B cell (primary cell): ENCODE results near the gene ZNF560. TPM values are rescaled to one million over a fixed set of nuclear protein-coding genes. Genes with fewer than 3 reads are reported as not detected.

ENCODE experiments used
- ATAC-seq: fragments of 200-7000 bp; cut with Tn5 transposase; one replicate; pipeline ENCODE4 v1.10.0; 2021; ENCODE audit warnings: low read depth, mild to moderate bottlenecking, moderate number of reproducible peaks, moderate library complexity
- CTCF ChIA-PET: fragments of 350-600 bp; sonication (Branson Sonifier 250); formaldehyde crosslinking; loops from one replicate; lab custom pipeline; 2021; ENCODE audit warnings: antibody characterized with exemption, inconsistent platforms; lab: Charles Lee
- POLR2A ChIA-PET: fragments of 350-600 bp; sonication (Branson Sonifier 250); formaldehyde crosslinking; loops from one replicate; lab custom pipeline; 2021; ENCODE audit warnings: antibody characterized with exemption; lab: Charles Lee
- DNase-seq: peaks from one replicate; pipeline ENCODE4 v3.0.0; 2013
- H2AFZ ChIP-seq: 2 replicates; pipeline ENCODE4 v1.6.1; 2012; ENCODE audit warnings: mild to moderate bottlenecking, low read depth, low read length; ENCODE audit not compliant: insufficient read depth, poor library complexity, severe bottlenecking
- H3K27ac ChIP-seq, 2 donors: 1 replicate in 1 of 2; 2 replicates in 1 of 2; pipeline ENCODE4 v1.5.1; 2012 to 2013; ENCODE audit warnings: low read length in 2 of 2, mild to moderate bottlenecking in 2 of 2, moderate library complexity in 1 of 2
- H3K27me3 ChIP-seq, 4 experiments: fragments of 200-600 bp in 1 of 4; sonication (generic) in 1 of 4; replicated peaks in 1 of 4; 1 replicate in 2 of 4; 2 replicates in 2 of 4; pipeline versions ENCODE4 v1.6.1 to v1.7.0; 2013 to 2016; ENCODE audit warnings: low read length in 3 of 4, mild to moderate bottlenecking in 2 of 4, mixed read lengths in 1 of 4, moderate library complexity in 1 of 4; ENCODE audit not compliant: insufficient read depth in 4 of 4, control insufficient read depth in 3 of 4; ENCODE audit errors: control extremely low read depth in 1 of 4
- H3K36me3 ChIP-seq, 2 experiments: replicated peaks in 1 of 2; 1 replicate in 1 of 2; 2 replicates in 1 of 2; pipeline versions ENCODE4 v1.6.1 to v1.7.1; 2013; ENCODE audit warnings: low read length in 1 of 2; ENCODE audit not compliant: insufficient read depth in 2 of 2, control insufficient read depth in 1 of 2; ENCODE audit errors: control extremely low read depth in 1 of 2, extremely low read depth in 1 of 2
- H3K4me1 ChIP-seq, 2 donors: fragments of 200-600 bp in 1 of 2; sonication (generic) in 1 of 2; 1 replicate in 1 of 2; 2 replicates in 1 of 2; pipeline versions ENCODE4 v1.5.1 to v1.6.1; 2013 to 2017; ENCODE audit warnings: low read length in 2 of 2; ENCODE audit not compliant: control insufficient read depth in 2 of 2, insufficient read depth in 2 of 2
- H3K4me2 ChIP-seq: replicated peaks from 2 replicates; pipeline ENCODE3; 2012; ENCODE audit warnings: mild to moderate bottlenecking, low read depth, low read length; ENCODE audit not compliant: poor library complexity, severe bottlenecking
- H3K4me3 ChIP-seq, 5 experiments: fragments of 200-600 bp in 1 of 5; sonication (generic) in 1 of 5; 1 replicate in 3 of 5; 2 replicates in 2 of 5; pipeline versions ENCODE4 v1.5.1 to v1.7.0; 2011 to 2016; ENCODE audit warnings: low read length in 4 of 5, mild to moderate bottlenecking in 4 of 5, low read depth in 2 of 5, control low read depth in 1 of 5, moderate library complexity in 1 of 5; ENCODE audit not compliant: insufficient read depth in 1 of 5; ENCODE audit errors: control extremely low read depth in 1 of 5, extremely low read depth in 1 of 5
- H3K79me2 ChIP-seq: fragments of 200-600 bp; sonication (generic); one replicate; pipeline ENCODE4 v1.6.0; 2016; ENCODE audit warnings: low read length; ENCODE audit not compliant: control insufficient read depth, insufficient read depth
- H3K9ac ChIP-seq: fragments of 200-600 bp; sonication (generic); 2 replicates; pipeline ENCODE4 v1.6.1; 2017; ENCODE audit warnings: mild to moderate bottlenecking, low read length, moderate library complexity
- H3K9me3 ChIP-seq, 3 donors: one replicate each; pipeline versions ENCODE4 v1.6.1 to v1.7.1; 2013; ENCODE audit warnings: low read length in 2 of 3; ENCODE audit not compliant: control insufficient read depth in 2 of 3, insufficient read depth in 1 of 3; ENCODE audit errors: control extremely low read depth in 1 of 3
- H4K20me1 ChIP-seq: 2 replicates; pipeline ENCODE4 v1.6.0; 2012; ENCODE audit warnings: mild to moderate bottlenecking, low read length; ENCODE audit not compliant: insufficient read depth, control insufficient read depth, poor library complexity, severe bottlenecking
- H3K27ac Mint-ChIP-seq: one replicate; pipeline ENCODE4 v1.8.0; 2021; ENCODE audit warnings: mixed read lengths
- H3K27me3 Mint-ChIP-seq: one replicate; pipeline ENCODE4 v1.8.0; 2021; ENCODE audit warnings: mixed read lengths
- H3K4me1 Mint-ChIP-seq: one replicate; pipeline ENCODE4 v1.8.0; 2021; ENCODE audit warnings: mixed read lengths
- H3K4me3 Mint-ChIP-seq: one replicate; pipeline ENCODE4 v1.8.0; 2021; ENCODE audit warnings: mixed read lengths
- H3K9me3 Mint-ChIP-seq: one replicate; pipeline ENCODE4 v1.8.0; 2022; ENCODE audit warnings: mixed read lengths; ENCODE audit not compliant: insufficient read depth
- EZH2 ChIP-seq: IDR thresholded peaks from 2 replicates; pipeline ENCODE4 v1.6.1; 2012; ENCODE audit warnings: borderline replicate concordance, low read depth, mild to moderate bottlenecking, moderate library complexity, low read length; ENCODE audit not compliant: insufficient read depth, poor library complexity, severe bottlenecking
- WGBS: methylation state at CpG from one replicate; pipeline ENCODE4 v1.1.5; 2013; ENCODE audit warnings: missing lambda C conversion rate; ENCODE audit not compliant: insufficient coverage; 5-methylcytosine and 5-hydroxymethylcytosine counted together
- intact Hi-C: fragments of 100-400 bp; cut with micrococcal nuclease; formaldehyde crosslinking; loops from one replicate; pipeline ENCODE4 v1.10.0; 2022
- polyA plus RNA-seq: library from polyadenylated mRNA; depleted of rRNA; stranded (reverse); fragments of >200 nt; gene quantifications from 2 replicates; pipeline ENCODE4 v1.2.3, GENCODE V29; 2012
- total RNA-seq, 2 donors: library from RNA; stranded (reverse); fragments of 120-200 nt in 1 of 2; gene quantifications; 1 replicate in 1 of 2; 2 replicates in 1 of 2; pipeline versions ENCODE4 v1.2.3 to v1.2.4, GENCODE V29; 2013 to 2022
- TF ChIP-seq, protein P1 (sequence below): fragments of 200-600 bp; IDR thresholded peaks from one replicate; pipeline ENCODE4 v1.8.0; 2022; ENCODE audit warnings: antibody characterized with exemption, mild to moderate bottlenecking

The ZNF560 gene
- total and polyA plus RNA-seq, 2 donors (not counting 1 experiment from before 2014, with no cell fraction given): not detected

DNA sequence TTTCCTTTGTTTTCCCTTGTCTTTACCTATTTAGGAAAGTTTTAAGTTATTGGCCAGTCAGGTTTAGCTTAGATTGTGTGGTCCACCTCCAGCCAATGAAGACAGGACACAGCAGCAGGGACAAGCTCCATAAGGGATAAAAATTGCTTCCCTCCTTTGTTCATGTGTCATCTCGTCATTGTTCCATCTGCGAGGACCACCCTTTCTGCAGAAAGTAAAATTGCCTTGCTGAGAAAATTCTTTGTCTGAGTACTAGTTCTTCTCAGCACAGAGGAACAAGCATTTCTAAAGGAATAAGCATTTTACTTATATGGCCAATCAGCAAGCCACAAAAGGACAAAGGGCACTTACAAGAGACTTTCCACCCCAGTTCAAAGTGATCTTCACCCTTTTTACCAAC, 11.4 kb downstream of the ZNF560 start:
- DNase-seq: no peak
- H3K4me1 ChIP-seq: no peaks in the 10 kb centered on the region
- no peak overlapping the region for H3K4me3 ChIP-seq
- no peak for ATAC-seq
- H2AFZ ChIP-seq: no peak overlapping the region
- no peak for TF ChIP-seq EZH2
- TF ChIP-seq, protein P1, sequence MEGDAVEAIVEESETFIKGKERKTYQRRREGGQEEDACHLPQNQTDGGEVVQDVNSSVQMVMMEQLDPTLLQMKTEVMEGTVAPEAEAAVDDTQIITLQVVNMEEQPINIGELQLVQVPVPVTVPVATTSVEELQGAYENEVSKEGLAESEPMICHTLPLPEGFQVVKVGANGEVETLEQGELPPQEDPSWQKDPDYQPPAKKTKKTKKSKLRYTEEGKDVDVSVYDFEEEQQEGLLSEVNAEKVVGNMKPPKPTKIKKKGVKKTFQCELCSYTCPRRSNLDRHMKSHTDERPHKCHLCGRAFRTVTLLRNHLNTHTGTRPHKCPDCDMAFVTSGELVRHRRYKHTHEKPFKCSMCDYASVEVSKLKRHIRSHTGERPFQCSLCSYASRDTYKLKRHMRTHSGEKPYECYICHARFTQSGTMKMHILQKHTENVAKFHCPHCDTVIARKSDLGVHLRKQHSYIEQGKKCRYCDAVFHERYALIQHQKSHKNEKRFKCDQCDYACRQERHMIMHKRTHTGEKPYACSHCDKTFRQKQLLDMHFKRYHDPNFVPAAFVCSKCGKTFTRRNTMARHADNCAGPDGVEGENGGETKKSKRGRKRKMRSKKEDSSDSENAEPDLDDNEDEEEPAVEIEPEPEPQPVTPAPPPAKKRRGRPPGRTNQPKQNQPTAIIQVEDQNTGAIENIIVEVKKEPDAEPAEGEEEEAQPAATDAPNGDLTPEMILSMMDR: no peak
- POLR2A ChIA-PET: no interaction called here
- no peaks in the 10 kb centered on the region for H3K27me3 Mint-ChIP-seq
- peaks cover 15% of the 10 kb centered on the region for H3K9me3 Mint-ChIP-seq
- H4K20me1 ChIP-seq: no peaks in the 10 kb centered on the region
- no peak overlapping the region for H3K4me2 ChIP-seq
- H3K4me1 Mint-ChIP-seq: no peaks in the 10 kb centered on the region
- CTCF ChIA-PET: no interaction called here
- no peaks in the 10 kb centered on the region for H3K36me3 ChIP-seq
- no CpG with 5 or more reads among the region's 2 CpGs for WGBS
- intact Hi-C loops: no loop called here
- H3K27ac ChIP-seq: no peak overlapping the region
- no peaks in the 10 kb centered on the region for H3K79me2 ChIP-seq
- peaks cover 7 to 55% (median 25%) of the 10 kb centered on the region in 3 donors for H3K9me3 ChIP-seq
- no peak overlapping the region for H3K27ac Mint-ChIP-seq
- no peak overlapping the region for H3K9ac ChIP-seq
- H3K4me3 Mint-ChIP-seq: no peak overlapping the region
- no peaks in the 10 kb centered on the region for H3K27me3 ChIP-seq

DNA sequence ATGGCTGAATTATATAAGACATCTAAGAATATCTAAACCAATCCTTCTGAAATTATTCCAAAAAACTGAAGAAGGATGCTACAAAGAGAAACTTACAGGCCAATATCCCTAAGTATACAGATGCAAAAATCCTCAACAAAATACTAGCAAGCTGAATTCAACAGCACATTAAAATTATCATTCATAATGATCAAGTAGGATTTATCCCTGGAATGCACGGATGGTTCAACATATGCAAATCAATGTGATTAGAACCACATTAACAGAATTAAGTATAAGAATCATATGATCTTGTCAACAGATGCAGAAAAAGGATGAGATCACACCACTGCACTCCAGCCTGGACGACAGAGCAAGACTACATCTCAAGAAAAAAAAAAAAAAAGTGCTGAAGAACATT, 13.3 kb downstream of the ZNF560 start:
- Histone ChIP-seq H3K4me2 (no peak overlapping the region), H2AFZ (no peak overlapping the region), H3K27me3 (no peaks in the 10 kb centered on the region), H4K20me1 (no peaks in the 10 kb centered on the region), H3K9ac (no peak overlapping the region), H3K9me3 (peaks cover 7 to 47% (median 25%) of the 10 kb centered on the region in 3 donors), H3K4me3 (no peak overlapping the region), H3K4me1 (no peaks in the 10 kb centered on the region), H3K79me2 (no peaks in the 10 kb centered on the region), H3K36me3 (no peaks in the 10 kb centered on the region), H3K27ac (no peak overlapping the region)
- Mint-ChIP-seq H3K4me3 (no peak overlapping the region), H3K27me3 (no peaks in the 10 kb centered on the region), H3K9me3 (peaks cover 16% of the 10 kb centered on the region), H3K4me1 (no peaks in the 10 kb centered on the region), H3K27ac (no peak overlapping the region)
- no CpG with 5 or more reads among the region's 2 CpGs for WGBS
- ATAC-seq: no peak
- DNase-seq: no peak
- POLR2A ChIA-PET: no interaction called here
- intact Hi-C loops: no loop called here
- TF ChIP-seq, protein P1: no peak
- TF ChIP-seq EZH2: no peak
- CTCF ChIA-PET: no interaction called here
